Measurements from ENCODE around the gene USP17L27.
"Not testable (repeated sequence)": the region's sequence is repeated elsewhere in the genome, so short reads cannot be mapped to it uniquely, and the experiment has no call there.

DNA sequence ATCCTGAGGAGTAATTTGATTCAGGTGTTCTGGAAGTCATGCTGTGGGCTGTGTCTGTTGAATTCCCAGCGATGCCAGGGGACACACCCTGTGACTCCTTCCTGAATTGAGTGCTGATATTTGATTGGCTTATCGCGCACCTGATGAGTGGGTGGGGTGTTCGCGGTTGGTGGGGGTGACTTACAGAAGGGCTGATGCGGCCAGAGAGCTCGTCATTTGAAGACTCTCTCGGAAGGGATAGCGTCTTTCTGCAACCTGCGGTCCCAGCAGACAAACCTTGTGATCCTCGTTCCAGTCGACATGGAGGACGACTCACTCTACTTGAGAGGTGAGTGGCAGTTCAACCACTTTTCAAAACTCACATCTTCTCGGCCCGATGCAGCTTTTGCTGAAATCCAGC is at the start of gene USP17L27:
- TF ChIP-seq, protein P1, sequence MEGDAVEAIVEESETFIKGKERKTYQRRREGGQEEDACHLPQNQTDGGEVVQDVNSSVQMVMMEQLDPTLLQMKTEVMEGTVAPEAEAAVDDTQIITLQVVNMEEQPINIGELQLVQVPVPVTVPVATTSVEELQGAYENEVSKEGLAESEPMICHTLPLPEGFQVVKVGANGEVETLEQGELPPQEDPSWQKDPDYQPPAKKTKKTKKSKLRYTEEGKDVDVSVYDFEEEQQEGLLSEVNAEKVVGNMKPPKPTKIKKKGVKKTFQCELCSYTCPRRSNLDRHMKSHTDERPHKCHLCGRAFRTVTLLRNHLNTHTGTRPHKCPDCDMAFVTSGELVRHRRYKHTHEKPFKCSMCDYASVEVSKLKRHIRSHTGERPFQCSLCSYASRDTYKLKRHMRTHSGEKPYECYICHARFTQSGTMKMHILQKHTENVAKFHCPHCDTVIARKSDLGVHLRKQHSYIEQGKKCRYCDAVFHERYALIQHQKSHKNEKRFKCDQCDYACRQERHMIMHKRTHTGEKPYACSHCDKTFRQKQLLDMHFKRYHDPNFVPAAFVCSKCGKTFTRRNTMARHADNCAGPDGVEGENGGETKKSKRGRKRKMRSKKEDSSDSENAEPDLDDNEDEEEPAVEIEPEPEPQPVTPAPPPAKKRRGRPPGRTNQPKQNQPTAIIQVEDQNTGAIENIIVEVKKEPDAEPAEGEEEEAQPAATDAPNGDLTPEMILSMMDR (IDR thresholded peaks at IDR 0.05): not testable (repeated sequence)
- TF ChIP-seq EP300 (IDR thresholded peaks at IDR 0.05); POLR2A (IDR thresholded peaks at IDR 0.05; ENCODE audit: low read depth); POLR2AphosphoS5 (IDR thresholded peaks at IDR 0.05): not testable (repeated sequence)
